BE2C (cell line): Measurements from ENCODE around the gene ABCC6.

ENCODE experiments used
- DNase-seq: peaks from one replicate; pipeline ENCODE4 v3.0.0-alpha.2; 2020
- H3K27me3 ChIP-seq: fragments of 250-450 bp; sonication (Bioruptor Pico); 2 replicates; pipeline ENCODE4 v1.5.1; 2020; ENCODE audit warnings: mild to moderate bottlenecking
- H3K36me3 ChIP-seq: fragments of 250-450 bp; sonication (Bioruptor Pico); 2 replicates; pipeline ENCODE4 v1.5.1; 2020; ENCODE audit warnings: mild to moderate bottlenecking
- H3K4me1 ChIP-seq: fragments of 250-450 bp; sonication (Bioruptor Pico); 2 replicates; pipeline ENCODE4 v1.5.1; 2020
- H3K4me3 ChIP-seq: 2 replicates; pipeline ENCODE4 v1.5.1; 2011; ENCODE audit warnings: low read depth, low read length
- H3K9me3 ChIP-seq: fragments of 250-450 bp; sonication (Bioruptor Pico); 2 replicates; pipeline ENCODE4 v1.5.1; 2020
- TF ChIP-seq, protein P1 (sequence below): IDR thresholded peaks from 2 replicates; pipeline ENCODE4 v1.5.1; 2012; ENCODE audit warnings: mild to moderate bottlenecking, low read depth, low read length

ABCC6 gene

GRCh38 chr16:16102738-16103137 is 120.6 kb downstream of the ABCC6 start:
- no peak overlapping the region for H3K4me3 ChIP-seq
- TF ChIP-seq, protein P1, sequence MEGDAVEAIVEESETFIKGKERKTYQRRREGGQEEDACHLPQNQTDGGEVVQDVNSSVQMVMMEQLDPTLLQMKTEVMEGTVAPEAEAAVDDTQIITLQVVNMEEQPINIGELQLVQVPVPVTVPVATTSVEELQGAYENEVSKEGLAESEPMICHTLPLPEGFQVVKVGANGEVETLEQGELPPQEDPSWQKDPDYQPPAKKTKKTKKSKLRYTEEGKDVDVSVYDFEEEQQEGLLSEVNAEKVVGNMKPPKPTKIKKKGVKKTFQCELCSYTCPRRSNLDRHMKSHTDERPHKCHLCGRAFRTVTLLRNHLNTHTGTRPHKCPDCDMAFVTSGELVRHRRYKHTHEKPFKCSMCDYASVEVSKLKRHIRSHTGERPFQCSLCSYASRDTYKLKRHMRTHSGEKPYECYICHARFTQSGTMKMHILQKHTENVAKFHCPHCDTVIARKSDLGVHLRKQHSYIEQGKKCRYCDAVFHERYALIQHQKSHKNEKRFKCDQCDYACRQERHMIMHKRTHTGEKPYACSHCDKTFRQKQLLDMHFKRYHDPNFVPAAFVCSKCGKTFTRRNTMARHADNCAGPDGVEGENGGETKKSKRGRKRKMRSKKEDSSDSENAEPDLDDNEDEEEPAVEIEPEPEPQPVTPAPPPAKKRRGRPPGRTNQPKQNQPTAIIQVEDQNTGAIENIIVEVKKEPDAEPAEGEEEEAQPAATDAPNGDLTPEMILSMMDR: no peak
- no peaks in the 10 kb centered on the region for H3K27me3 ChIP-seq
- DNase-seq: no peak
- H3K36me3 ChIP-seq: peaks cover 80% of the 10 kb centered on the region
- no peaks in the 10 kb centered on the region for H3K4me1 ChIP-seq
- peaks cover 2% of the 10 kb centered on the region; the same call in 1 of the 2 replicates for H3K9me3 ChIP-seq

- TF ChIP-seq, protein P1: no peak
- Histone ChIP-seq H3K4me1 (no peaks in the 10 kb centered on the region), H3K9me3 (peaks cover 2% of the 10 kb centered on the region; the same call in 1 of the 2 replicates), H3K36me3 (peaks cover 83% of the 10 kb centered on the region), H3K4me3 (no peak overlapping the region), H3K27me3 (no peaks in the 10 kb centered on the region)
- no peak for DNase-seq
Observed at GRCh38 chr16:16101585-16101984, 121.7 kb downstream of the ABCC6 start.

DNA sequence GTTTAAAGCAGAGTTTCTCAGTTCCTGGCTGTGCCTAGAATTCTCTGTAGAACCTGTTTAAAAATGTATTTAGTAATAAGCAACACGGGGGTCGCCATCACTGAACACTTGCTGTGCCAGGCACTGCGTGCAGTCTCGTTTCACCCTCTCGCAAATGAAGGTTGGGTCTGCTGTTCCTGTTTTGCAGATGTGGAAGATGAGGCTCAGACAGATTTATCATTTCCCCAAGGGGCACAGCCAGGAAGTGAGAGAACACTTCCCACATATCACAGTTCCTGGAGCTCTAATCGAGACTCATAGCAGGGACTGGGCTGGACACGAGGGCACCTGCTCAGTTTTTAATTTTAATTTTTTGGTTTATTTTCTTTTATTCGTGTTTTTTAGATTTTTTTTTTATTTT is 122.7 kb downstream of the ABCC6 start:
- TF ChIP-seq, protein P1: no peak
- H3K27me3 ChIP-seq: no peaks in the 10 kb centered on the region
- no peak for DNase-seq
- H3K36me3 ChIP-seq: peaks cover 86% of the 10 kb centered on the region
- peaks cover 2% of the 10 kb centered on the region; the same call in 1 of the 2 replicates for H3K9me3 ChIP-seq
- H3K4me3 ChIP-seq: no peak overlapping the region
- no peaks in the 10 kb centered on the region for H3K4me1 ChIP-seq

DNA sequence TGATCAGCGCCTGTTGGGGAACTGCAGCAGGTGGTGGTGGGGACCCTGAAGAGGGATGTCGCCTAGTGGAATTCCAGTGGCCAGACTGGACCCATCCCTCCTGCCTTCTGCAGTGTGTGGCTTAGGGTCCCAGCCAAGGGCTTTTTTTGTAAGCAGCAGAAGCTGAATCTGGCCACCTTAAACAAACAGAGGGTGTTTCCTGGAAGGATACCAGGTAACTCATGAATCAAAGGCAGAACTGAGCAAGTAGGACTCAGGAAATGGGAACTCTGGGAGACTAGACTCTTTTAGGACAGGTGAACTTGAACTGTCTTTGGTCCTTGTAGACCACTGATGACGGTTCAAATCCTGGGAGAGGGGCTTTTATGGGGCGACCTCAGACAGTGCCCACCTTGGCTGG is 124.0 kb downstream of the ABCC6 start:
- Histone ChIP-seq H3K9me3 (peaks cover 2% of the 10 kb centered on the region; the same call in 1 of the 2 replicates), H3K27me3 (no peaks in the 10 kb centered on the region), H3K36me3 (peaks cover 76% of the 10 kb centered on the region), H3K4me3 (no peak overlapping the region), H3K4me1 (no peaks in the 10 kb centered on the region)
- TF ChIP-seq, protein P1: no peak
- no peak for DNase-seq
